Lower leg skin (tissue), 3 donors: ENCODE measurements around the gene APLNR.

Experiments used
- CTCF ChIP-seq, 3 donors: fragments of 450-650 bp; IDR thresholded peaks; one replicate each; pipeline ENCODE4 v1.5.1; 2016; ENCODE audit warnings: antibody characterized with exemption in 3 of 3, mild to moderate bottlenecking in 3 of 3, moderate library complexity in 2 of 3
- POLR2A ChIP-seq, 2 donors: fragments of 450-650 bp; IDR thresholded peaks; one replicate each; pipeline ENCODE4 v1.6.1; 2016 to 2017; ENCODE audit warnings: antibody characterized with exemption in 2 of 2, mild to moderate bottlenecking in 1 of 2, moderate library complexity in 1 of 2

DNA sequence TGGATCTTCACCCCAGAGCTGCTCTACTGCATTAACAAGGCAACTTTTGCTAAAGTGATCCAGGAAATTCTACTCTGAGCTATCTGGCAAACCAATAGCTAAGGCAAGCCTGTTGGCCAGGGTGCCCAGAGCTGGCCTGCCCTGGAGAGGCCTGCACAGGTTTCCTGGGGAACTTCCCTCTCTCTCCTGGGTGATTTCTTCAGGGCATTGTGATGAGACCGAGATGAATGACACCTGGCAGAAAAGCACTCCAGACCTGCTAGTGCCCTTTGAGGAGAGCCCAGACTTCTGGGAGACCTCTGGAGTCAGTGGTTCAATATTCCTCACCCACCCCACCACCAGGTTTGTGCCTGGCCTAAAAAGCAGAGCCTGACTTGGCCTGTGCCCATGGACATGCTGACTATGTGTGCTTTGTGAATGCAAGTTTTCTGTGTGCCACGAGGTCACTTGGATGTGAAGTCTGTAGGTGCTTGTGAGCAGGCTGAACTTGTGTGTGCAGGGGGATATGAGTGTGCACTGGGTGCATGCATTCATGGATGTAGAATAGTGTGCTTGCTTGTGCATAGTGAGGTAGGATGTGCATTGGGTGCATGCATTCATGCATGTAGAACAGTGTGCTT lies 4.4 kb upstream of the APLNR start:
- TF ChIP-seq POLR2A (IDR thresholded peaks at IDR 0.05) (no peak), CTCF (IDR thresholded peaks at IDR 0.05) (no peak)
